Astrocyte of the spinal cord (primary cell): ENCODE results near the gene GJA5.

Experiments
- DNase-seq: peaks from one replicate; pipeline ENCODE4 v3.0.0; 2011; ENCODE audit warnings: low read depth, low spot score
- H3K4me3 ChIP-seq: 2 replicates; pipeline ENCODE4 v1.5.1; 2011; ENCODE audit warnings: low read depth, mild to moderate bottlenecking, low read length, moderate library complexity
- in situ Hi-C: cut with HindIII; loops from 2 replicates; pipeline ENCODE4 v1.10.0; 2017; ENCODE audit warnings: low sequenced_read_pairs
- TF ChIP-seq, protein P1 (sequence below): IDR thresholded peaks from 2 replicates; pipeline ENCODE4 v1.5.1; 2012; ENCODE audit warnings: low read depth, mild to moderate bottlenecking, low read length, inconsistent platforms

GJA5 gene

DNA sequence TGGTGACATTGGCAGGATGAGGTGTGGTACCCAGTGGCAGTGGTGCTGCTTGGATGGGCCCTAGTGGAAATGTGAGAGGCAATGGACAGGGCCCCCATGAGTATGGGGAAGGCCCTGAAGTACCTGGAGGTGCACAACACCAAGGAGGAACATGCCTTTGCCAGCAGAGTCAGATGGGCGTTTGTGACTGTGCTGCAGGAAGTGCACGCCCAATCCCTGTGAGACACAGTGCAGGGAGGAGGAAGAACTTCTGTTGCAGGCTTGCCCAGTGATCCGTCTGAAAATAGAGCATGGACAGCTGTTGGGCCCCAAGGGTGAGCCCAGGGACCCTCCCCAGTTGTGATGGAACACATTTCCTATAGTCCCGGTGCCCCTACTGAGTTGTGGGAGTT lies 42.7 kb downstream of the GJA5 start:
- TF ChIP-seq, protein P1, sequence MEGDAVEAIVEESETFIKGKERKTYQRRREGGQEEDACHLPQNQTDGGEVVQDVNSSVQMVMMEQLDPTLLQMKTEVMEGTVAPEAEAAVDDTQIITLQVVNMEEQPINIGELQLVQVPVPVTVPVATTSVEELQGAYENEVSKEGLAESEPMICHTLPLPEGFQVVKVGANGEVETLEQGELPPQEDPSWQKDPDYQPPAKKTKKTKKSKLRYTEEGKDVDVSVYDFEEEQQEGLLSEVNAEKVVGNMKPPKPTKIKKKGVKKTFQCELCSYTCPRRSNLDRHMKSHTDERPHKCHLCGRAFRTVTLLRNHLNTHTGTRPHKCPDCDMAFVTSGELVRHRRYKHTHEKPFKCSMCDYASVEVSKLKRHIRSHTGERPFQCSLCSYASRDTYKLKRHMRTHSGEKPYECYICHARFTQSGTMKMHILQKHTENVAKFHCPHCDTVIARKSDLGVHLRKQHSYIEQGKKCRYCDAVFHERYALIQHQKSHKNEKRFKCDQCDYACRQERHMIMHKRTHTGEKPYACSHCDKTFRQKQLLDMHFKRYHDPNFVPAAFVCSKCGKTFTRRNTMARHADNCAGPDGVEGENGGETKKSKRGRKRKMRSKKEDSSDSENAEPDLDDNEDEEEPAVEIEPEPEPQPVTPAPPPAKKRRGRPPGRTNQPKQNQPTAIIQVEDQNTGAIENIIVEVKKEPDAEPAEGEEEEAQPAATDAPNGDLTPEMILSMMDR, result no peak
- H3K4me3 ChIP-seq, result no peak overlapping the region
- no peak for DNase-seq
- in situ Hi-C loops, result no loop called here

DNA sequence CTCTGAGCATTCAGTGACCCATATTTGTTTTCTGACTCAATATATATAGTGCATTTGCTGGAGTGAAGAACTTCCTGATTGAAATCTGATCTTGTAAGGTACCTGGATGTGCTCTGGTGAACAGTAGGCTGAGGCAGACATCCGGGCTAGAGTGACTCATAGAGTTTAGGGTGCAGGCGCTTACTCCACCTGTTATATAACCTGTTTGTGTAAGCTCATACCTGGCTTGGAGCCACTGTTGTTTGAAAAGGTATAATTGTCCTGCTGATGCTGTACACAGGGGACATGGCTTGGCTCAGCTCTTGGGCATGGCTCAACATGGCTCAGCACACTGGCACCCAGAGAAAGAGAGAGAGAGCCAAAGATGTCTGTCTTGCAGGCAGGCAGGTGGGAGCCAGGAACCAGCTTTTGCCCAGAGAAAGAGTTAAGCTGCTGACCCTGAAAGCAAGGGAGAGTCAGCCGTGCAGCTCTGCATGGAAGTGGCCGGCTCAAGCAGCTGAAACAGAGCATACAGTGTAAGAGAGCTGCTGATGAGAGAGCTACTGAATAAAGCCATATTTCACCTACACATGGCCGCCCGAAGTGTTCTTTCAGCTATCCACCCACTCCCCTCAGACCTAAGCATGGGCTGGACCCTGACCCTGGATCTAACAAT lies 43.2 kb downstream of the GJA5 start:
- TF ChIP-seq, protein P1, result no peak
- no peak for DNase-seq
- in situ Hi-C loops, result no loop called here
- no peak overlapping the region for H3K4me3 ChIP-seq

GRCh38 chr1:147712605-147713004 lies 47.8 kb downstream of the GJA5 start:
- TF ChIP-seq, protein P1, result no peak
- in situ Hi-C loops, result no loop called here

More at GRCh38 chr1:147712605-147713004, 47.8 kb downstream of the GJA5 start:
- DNase-seq, result no peak
- no peak overlapping the region for H3K4me3 ChIP-seq
